ENCODE measurements around the gene KRT12.

KRT12 gene

GRCh38 chr17:40813804-40814203, 53.2 kb downstream of the KRT12 start:
- DNase-seq: no peak

GRCh38 chr17:40812639-40813038, 54.4 kb downstream of the KRT12 start:
- no peak for DNase-seq

Measured in CD4-positive, alpha-beta T cell treated with Interleukin-12 subunit alpha and Interleukin-12 subunit beta, for 1 hour (primary cell).